ENCODE measurements around the gene ACIN1. TPM values are rescaled to one million over a fixed set of nuclear protein-coding genes. Genes with fewer than 3 reads are reported as not detected.

ACIN1 gene
- total and polyA plus RNA-seq, 2 of the 13 experiments (the other 11 are each of a cell fraction or from before 2014, with no cell fraction given): 165 to 183 TPM

DNA sequence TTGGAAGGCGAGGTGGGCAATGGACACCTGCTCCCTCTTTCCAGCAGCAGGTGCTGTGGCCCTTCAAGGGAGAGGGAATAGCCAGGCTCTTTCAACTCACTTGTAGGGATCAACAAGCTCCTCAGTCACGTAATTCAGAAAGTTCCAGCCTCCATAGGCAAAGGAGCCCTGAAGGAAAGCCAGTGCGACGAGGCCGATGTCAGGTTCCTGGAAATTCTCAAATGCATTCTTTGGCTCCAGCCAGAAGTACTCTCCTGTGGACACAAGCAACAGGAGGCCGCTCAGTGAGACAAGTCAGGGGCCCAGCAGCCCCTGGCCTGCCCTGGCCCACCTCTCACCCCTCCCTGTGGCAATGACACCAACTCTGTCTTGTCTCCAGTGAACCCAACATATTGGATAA, 45.4 kb upstream of the ACIN1 start:
- peaks cover 17% of the 10 kb centered on the region for H3K4me1 ChIP-seq (ENCODE audit: insufficient read depth, low read length)
- in situ Hi-C loops (cut with HindIII; ENCODE audit: extremely low pct_ligation_motif_present, low pct_unique_long_range_greater_than_20kb): no loop called here
- no peaks in the 10 kb centered on the region for H3K36me3 ChIP-seq (replicated peaks in 1 of 2; ENCODE audit: control insufficient read depth in 1 of 2, insufficient read depth in 2 of 2, low read length in 2 of 2)
- H3K9ac ChIP-seq (ENCODE audit: insufficient read depth, low read depth, low read length): no peak overlapping the region
- no peak for FAIRE-seq
- H3K79me2 ChIP-seq (ENCODE audit: insufficient read depth, low read length): no peaks in the 10 kb centered on the region
- no peak for DNase-seq (ENCODE audit: low spot score)
- ChIA-PET POLR2A (no interaction called here), CTCF (ENCODE audit: low intra/inter-chr PET ratio, low total read pairs) (no interaction called here)
- no peak overlapping the region for H3K27ac ChIP-seq (ENCODE audit: extremely low read length, insufficient read depth, low read length)
- no peak overlapping the region for H3K4me2 ChIP-seq (ENCODE audit: low read depth, low read length)
- no peak for ATAC-seq
- intact Hi-C loops (cut with micrococcal nuclease; ENCODE audit: unreplicated experiment): no loop called here
- 31% methylated on average over 6 of the region's 6 CpGs for WGBS (ENCODE audit: low lambda C conversion rate)
- H3K4me3 ChIP-seq (replicated peaks in 1 of 3; ENCODE audit: insufficient read depth in 1 of 3, low read depth in 2 of 3, low read length in 3 of 3): no peak overlapping the region
- no TSS peak for BruUV-seq (replicated peaks)
- peaks cover 15 to 65% of the 10 kb centered on the region in 2 experiments for H3K27me3 ChIP-seq (ENCODE audit: control insufficient read depth in 1 of 2, insufficient read depth in 2 of 2, low read length in 2 of 2)
- TF ChIP-seq ATAD3A (CRISPR knock-in tag; IDR thresholded peaks at IDR 0.05) (no peak), ZSCAN30 (CRISPR knock-in tag; IDR thresholded peaks at IDR 0.05) (no peak)
- no peaks in the 10 kb centered on the region for H3K9me3 ChIP-seq (ENCODE audit: low read length)
- no peak overlapping the region for H2AFZ ChIP-seq (ENCODE audit: low read length)
- H4K20me1 ChIP-seq (ENCODE audit: insufficient read depth, low read length): no peaks in the 10 kb centered on the region

- Histone ChIP-seq H3K4me3 (replicated peaks in 1 of 3; ENCODE audit: insufficient read depth in 1 of 3, low read depth in 2 of 3, low read length in 3 of 3) (no peak overlapping the region), H2AFZ (ENCODE audit: low read length) (no peak overlapping the region), H3K27me3 (ENCODE audit: control insufficient read depth in 1 of 2, insufficient read depth in 2 of 2, low read length in 2 of 2) (peaks cover 15 to 65% of the 10 kb centered on the region in 2 experiments), H3K4me2 (ENCODE audit: low read depth, low read length) (no peak overlapping the region), H3K36me3 (replicated peaks in 1 of 2; ENCODE audit: control insufficient read depth in 1 of 2, insufficient read depth in 2 of 2, low read length in 2 of 2) (no peaks in the 10 kb centered on the region), H3K4me1 (ENCODE audit: insufficient read depth, low read length) (peaks cover 17% of the 10 kb centered on the region), H3K27ac (ENCODE audit: extremely low read length, insufficient read depth, low read length) (no peak overlapping the region), H4K20me1 (ENCODE audit: insufficient read depth, low read length) (no peaks in the 10 kb centered on the region), H3K79me2 (ENCODE audit: insufficient read depth, low read length) (no peaks in the 10 kb centered on the region), H3K9me3 (ENCODE audit: low read length) (no peaks in the 10 kb centered on the region), H3K9ac (ENCODE audit: insufficient read depth, low read depth, low read length) (no peak overlapping the region)
- no peak for FAIRE-seq
- no TSS peak for BruUV-seq (replicated peaks)
- WGBS (ENCODE audit: low lambda C conversion rate): 15% methylated on average over 2 of the region's 2 CpGs
- no peak for ATAC-seq
- no peak for DNase-seq (ENCODE audit: low spot score)
- intact Hi-C loops (cut with micrococcal nuclease; ENCODE audit: unreplicated experiment): no loop called here
- POLR2A ChIA-PET: no interaction called here
- in situ Hi-C loops (cut with HindIII; ENCODE audit: extremely low pct_ligation_motif_present, low pct_unique_long_range_greater_than_20kb): no loop called here
- CTCF ChIA-PET (ENCODE audit: low intra/inter-chr PET ratio, low total read pairs): no interaction called here
- TF ChIP-seq, protein P1, sequence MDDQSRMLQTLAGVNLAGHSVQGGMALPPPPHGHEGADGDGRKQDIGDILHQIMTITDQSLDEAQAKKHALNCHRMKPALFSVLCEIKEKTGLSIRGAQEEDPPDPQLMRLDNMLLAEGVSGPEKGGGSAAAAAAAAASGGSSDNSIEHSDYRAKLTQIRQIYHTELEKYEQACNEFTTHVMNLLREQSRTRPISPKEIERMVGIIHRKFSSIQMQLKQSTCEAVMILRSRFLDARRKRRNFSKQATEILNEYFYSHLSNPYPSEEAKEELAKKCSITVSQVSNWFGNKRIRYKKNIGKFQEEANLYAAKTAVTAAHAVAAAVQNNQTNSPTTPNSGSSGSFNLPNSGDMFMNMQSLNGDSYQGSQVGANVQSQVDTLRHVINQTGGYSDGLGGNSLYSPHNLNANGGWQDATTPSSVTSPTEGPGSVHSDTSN (CRISPR knock-in tag; IDR thresholded peaks at IDR 0.05; ENCODE audit: borderline replicate concordance): no peak
- TF ChIP-seq, protein P2, sequence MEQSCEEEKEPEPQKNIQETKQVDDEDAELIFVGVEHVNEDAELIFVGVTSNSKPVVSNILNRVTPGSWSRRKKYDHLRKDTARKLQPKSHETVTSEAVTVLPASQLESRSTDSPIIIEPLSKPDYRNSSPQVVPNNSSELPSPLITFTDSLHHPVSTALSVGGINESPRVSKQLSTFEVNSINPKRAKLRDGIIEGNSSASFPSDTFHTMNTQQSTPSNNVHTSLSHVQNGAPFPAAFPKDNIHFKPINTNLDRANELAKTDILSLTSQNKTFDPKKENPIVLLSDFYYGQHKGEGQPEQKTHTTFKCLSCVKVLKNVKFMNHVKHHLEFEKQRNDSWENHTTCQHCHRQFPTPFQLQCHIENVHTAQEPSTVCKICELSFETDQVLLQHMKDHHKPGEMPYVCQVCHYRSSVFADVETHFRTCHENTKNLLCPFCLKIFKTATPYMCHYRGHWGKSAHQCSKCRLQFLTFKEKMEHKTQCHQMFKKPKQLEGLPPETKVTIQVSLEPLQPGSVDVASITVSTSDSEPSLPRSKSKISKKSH (CRISPR knock-in tag; IDR thresholded peaks at IDR 0.05; ENCODE audit: borderline replicate concordance): no peak
- TF ChIP-seq NRL (CRISPR knock-in tag; IDR thresholded peaks at IDR 0.05; ENCODE audit: borderline replicate concordance): no peak
- no peak for TF ChIP-seq ZFP90 (CRISPR knock-in tag; IDR thresholded peaks at IDR 0.05; ENCODE audit: borderline replicate concordance)
- no peak for TF ChIP-seq ZEB1 (IDR thresholded peaks at IDR 0.05; ENCODE audit: insufficient replicate concordance, low read depth)
- no peak for TF ChIP-seq ARID2 (CRISPR knock-in tag; IDR thresholded peaks at IDR 0.05; ENCODE audit: borderline replicate concordance)
- TF ChIP-seq FOXP1 (IDR thresholded peaks at IDR 0.05): no peak
- TF ChIP-seq FOXP1 (CRISPR knock-in tag; IDR thresholded peaks at IDR 0.05): no peak
- no peak for TF ChIP-seq MTF2 (CRISPR knock-in tag; IDR thresholded peaks at IDR 0.05; ENCODE audit: borderline replicate concordance)
- no peak for TF ChIP-seq YY1 (IDR thresholded peaks at IDR 0.05; ENCODE audit: insufficient read depth, insufficient replicate concordance, low read depth, low read length)
- TF ChIP-seq ZNF574 (CRISPR knock-in tag; IDR thresholded peaks at IDR 0.05): no peak
- no peak for TF ChIP-seq ZNF160 (CRISPR knock-in tag; IDR thresholded peaks at IDR 0.05)
Measured at GRCh38 chr14:23139874-23140273, 44.9 kb upstream of the ACIN1 start.

All from HepG2 (cell line).